DMS153 treated with DMSO at 0.1 percent for 48 hours (cell line): ENCODE results near the gene AGBL3.
A peak's percentile ranks its signal among the peaks of the same experiment; 100 is the strongest.

Experiments used
- DNase-seq: peaks from one replicate; lab custom pipeline; 2025; ENCODE audit not compliant: unreplicated experiment; lab: John Stamatoyannopoulos, UW

Gene AGBL3

DNA sequence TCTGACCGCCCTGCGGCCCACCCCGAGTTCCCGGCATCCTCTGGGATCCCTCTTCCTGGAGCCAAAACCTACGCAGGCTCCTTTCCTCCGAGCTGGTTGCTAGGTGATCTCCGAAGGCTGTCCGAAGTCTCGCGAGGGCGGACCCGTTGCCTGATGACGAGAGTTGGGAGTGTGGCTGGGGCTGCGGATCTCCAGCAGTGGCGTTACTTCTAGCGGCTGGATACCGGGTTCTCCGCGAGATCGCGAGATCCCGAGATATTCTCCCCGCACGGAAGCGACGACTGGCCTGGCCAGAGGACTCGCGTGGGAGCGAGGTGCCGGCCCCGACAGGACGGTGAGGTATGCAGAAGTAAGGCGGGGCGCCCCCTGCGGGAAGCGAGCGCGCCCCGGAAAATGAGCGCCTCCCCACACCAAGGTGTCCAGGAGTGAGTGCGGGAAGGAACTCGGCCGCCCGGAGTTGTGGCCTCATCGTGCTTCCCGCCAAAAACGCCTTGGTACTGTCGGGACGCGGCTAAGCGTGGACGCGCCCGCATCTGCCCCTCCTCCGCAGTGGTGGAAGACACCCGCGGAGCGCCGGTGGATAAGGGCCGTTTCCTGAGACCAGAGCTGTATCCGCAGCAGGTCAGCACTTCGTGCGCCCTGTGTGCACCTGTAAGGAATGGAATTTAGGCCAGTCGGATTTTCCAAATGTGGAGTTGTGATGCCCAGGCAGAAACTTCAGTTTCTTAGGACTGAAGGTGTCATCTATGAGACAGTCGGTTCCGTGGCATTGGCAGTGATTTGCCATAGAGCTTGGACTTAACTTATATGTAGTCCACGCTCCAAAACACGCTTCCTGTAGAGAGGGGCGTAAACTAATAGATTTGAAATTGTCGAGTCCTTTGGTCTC lies at the start of gene AGBL3:
TSS of gene AGBL3 (plus strand) at position 146 of the 889 bp plus-strand sequence. CDS start 1,426 bp downstream, outside the sequence.
- DNase-seq, result peak; percentile 87

DNA sequence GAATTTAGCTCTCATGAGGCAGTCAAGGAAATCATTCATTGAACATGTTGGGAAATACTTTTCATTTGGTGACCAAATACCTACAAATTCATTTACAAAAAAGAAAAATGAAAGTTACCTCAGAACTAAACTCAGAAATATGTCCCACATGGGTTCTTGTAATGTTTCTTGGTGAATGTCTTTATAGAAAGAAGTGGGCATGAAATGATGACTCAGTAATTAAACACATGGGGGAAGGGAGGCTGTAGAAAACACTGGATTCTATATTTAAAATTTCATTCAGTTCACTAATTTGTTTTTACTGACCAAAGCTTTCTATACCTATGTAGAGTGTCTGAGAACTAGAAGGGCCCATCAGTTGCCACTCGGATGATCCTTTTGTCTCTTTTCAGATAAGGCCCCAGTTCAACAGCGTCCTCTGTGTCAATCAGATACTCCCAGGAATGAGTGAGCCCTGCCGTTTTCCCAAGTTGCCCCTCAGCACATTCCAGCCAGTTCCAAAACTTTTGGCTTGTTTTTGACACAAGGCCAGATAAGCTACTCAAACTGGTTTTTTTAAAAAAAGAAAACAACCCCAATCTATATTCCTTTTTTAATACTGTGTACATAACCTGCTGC lies 49.3 kb upstream of the AGBL3 start:
- DNase-seq, result no peak

DNA sequence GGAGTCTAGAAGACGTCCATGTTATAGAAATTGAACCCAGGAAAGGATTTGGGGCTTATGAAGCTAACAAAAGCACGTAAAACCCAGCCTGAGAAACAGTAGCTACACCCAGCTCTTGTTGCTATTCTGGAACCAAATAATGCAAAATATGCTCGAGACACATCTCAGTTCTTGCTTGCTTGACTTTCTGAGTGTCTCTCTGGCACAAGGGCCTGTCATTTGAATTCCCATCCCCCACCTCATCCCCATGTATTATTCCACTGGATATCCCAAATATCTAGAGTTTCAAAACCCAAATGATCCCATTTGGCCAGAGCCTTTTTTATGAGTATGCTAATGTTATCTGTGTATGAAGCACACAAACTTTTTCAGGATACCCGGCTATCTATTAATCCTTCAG lies 48.2 kb upstream of the AGBL3 start:
- no peak for DNase-seq

DNA sequence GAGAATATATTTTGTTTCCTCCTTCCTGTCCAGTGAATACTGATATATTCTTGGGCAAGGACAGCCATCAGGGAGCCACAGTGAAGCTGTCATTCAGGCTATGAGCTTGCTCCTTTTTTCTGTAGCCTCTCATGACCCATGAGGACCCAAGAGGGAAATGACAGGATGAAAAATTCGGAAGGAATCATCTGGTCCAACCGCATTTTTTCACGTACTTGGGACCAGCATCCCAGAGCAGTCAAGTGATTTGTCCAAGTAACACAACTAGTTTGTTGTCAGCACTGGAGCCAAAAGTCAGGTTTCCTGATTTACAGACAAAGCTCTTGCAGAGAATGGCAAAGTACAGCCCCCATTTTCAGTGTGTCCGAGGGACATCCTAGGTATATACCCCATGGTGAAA lies 47.2 kb upstream of the AGBL3 start:
- no peak for DNase-seq

DNA sequence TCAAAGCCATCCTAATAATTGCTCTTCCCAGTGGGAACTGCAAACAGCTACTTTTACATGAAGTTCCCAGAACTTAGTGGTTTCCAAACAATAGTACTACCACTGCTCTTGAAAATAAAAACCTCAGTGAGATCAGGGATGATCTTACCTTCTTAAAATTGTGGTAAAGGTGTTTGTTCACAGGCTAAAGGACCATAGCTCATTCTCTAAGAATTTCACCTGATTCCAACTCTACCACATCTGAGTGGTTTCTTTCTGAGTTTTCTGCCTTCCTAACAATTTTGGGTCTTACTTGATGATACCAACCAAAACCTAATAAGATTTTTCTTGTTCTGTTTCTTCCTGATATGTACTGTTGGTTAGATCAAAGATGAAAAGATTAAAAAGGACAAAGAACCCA lies 45.6 kb upstream of the AGBL3 start:
- no peak for DNase-seq

DNA sequence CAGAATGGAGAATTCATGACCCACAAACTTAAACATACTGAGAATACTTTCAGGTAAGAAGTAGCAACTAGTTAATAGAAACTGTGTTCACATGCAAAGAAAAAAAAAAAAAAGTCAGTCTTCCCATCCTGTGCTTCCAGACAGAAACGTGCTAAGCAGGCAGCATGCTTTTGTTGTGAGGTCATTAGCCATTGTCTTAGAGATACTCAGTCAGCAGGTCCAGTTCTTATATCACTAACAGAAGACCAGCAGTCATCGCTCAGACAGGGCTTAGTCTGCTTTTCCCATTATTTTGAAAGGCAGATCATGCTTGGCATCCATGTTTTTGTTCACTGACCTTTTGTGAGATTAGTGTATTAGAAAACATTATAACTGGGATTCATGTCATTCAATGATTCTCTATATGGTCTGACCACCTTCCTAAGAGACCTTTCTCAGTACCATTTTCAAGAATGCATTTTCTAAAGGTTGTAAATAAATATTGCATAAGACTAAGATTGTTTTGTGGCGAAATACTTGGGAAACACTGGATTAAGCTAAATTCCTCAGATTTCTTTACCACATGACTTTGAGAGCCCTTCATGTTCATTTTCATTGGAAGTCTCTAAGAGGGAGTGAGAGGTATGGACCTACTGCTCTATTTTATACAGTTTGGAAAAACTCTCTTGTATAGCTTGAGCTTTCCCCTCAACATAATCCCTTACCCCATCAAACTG lies 45.0 kb upstream of the AGBL3 start:
- DNase-seq, result no peak

DNA sequence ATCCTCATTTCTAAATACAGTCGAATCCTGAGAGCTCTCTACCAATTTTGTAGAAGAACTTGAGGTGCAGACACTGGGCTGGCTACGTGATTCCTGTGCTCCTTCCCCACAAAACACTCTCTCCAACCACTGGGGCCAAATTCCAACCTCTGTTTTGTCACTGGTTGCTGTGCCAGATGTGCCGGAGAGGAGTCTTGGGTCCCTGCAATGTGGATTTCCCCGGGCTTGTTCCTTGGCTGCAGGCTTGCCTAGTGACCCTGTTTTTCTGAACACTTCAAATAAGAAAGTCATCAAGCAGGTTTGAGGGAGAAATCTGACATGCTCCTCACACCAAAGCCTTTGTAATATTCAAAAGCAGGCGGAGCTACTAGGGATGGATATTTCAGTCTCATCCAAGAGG lies 44.4 kb upstream of the AGBL3 start:
- DNase-seq, result no peak

DNA sequence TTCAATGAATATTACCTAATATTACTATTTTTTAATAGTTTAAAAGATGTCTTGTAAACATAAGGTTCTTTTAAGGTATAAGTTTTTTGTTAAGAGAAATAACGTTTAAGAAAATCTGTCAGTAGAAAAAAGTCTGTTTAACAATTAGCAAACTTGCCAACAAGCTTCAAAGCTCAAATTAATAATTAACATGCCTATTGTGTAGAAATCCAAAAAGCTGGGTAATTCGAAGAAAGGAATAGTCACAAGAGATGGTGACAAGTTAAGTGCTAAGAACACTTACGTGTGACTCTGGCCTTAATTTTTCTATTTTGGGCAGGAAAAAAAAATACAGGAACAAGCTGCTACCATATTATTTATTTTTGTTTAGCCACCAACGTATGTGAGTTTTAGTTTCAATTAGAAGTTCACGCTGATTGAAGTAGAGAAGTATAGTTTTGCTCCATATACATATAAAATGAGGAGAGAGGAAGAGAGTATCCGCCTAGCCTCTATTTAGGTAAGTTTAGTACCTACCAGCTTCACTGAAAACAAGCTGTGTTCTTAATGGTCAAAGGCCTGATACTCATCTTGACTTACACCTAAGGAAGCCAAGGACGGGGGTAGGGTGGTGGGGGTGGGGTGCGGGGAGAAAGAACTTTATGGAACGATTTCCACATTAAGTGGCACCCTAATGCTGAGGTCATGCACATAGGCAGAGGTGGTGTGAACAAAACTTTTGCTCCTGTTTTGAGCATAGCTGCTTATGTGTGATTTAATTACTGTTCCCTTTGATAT lies 43.4 kb upstream of the AGBL3 start:
- DNase-seq, result no peak

DNA sequence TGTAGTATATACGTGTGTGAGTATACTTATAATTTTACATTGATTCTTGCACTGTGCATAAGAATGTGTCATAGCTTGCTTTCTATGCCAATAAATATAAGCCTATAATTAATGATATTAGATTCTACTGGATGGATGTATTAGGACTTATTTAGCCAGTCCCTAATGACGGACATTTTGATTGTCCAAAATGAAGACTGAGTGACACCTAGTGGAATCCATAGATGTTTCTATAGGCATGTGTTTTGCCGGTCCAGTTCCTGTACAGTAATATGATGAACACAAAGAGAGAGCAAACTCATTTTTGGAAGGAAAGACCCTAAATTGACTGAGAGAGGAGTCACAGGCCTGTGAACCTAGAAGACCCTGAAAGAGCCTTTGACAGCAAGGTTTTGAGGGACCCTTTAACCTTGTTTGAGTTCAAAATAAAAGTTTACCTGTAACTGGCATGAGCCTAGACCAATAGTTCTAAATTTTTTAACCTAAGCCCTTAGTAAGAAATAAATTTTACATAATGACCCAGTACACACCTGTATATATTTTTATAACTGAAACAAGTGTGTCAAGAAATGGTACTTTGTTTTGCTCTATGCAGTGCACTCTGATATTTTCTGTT lies 42.4 kb upstream of the AGBL3 start:
- DNase-seq, result peak; percentile 25

DNA sequence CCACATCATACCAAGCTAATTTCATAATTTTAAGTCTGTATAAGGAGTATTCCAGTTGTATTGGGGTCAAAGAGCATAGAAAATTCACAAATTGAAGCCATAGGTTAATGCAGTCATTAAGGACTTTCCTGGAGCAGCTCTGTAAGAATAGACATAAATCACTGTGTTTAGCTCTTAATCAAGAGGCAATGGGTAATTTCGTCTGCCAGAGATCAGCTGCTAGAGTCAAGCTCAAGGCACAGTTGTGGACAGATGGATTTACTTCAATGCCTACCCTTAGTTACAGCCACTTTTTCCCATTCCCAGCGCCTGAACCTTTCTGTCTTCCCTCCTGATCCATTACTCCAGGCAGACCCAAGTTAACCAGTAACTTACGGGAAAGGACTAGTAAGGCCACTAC lies 40.6 kb upstream of the AGBL3 start:
- DNase-seq, result no peak

DNA sequence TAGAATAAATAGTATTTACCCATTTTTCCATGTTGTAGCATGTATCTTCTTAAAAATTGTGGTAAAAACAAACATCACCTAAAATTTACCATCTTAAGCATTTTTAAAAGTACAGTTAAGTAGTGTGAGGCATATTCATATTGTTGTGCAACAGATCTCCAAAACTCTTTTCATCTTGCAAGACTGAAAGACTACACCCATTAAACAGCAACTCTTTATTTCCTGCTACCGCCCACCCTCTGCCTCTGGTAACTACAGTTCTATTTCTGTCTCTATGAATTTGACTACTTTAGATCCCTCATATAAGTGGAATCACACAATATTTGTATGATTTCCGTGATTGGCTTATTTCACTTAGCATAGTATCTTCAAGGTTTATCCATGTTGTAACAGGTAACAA lies 40.0 kb upstream of the AGBL3 start:
- DNase-seq, result no peak

DNA sequence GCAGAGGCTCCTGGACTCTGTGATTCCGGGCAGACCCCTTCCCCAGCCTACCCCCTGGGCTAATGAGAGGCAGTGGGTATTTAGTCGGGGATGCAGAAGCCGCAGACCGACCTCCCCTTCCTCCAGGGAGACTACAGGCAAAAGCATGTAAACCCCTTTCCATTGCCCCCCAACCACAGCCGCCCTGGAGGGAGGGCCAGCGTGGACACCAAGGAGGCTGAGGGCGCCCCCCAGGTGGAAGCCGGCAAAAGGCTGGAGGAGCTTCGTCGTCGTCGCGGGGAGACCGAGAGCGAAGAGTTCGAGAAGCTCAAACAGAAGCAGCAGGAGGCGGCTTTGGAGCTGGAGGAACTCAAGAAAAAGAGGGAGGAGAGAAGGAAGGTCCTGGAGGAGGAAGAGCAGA lies 39.0 kb upstream of the AGBL3 start:
- DNase-seq, result no peak

DNA sequence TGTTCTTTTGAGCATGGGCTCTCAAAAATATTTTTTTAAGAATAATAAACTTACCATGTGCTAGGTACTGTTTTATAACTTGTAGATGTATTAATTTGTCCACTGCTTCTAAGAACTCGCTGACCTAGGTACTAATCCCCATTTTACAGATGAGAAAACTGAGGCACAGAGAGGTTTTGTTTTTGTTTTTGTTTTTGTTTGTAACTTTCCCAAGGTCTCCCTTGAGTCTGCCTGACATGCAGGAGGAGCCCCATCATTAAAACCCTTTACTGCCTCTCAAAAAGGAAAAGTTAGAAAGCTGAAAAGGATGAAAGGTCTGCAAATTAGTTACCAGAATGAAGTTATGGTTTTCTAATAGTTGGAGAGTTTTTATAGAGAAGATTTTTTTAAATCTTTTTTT lies 38.5 kb upstream of the AGBL3 start:
- DNase-seq, result no peak

DNA sequence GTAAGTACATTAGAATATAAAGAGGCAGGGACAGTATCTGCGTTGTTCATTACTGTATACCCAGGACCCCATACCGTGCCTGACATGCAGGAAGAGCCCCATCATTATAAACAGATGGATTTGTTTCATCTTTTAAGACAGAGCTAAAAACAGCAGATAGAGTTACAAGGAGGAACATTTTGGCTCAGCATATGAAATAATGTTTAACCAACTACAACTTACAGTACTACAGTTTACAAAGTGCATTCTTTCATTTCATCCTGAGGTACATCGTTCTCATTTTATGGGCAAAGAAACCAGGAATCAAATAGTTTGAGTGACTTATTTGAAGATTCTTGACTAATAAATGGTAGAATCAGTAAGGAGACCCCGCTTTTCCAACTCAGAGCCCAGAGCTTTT lies 38.1 kb upstream of the AGBL3 start:
- DNase-seq, result no peak

DNA sequence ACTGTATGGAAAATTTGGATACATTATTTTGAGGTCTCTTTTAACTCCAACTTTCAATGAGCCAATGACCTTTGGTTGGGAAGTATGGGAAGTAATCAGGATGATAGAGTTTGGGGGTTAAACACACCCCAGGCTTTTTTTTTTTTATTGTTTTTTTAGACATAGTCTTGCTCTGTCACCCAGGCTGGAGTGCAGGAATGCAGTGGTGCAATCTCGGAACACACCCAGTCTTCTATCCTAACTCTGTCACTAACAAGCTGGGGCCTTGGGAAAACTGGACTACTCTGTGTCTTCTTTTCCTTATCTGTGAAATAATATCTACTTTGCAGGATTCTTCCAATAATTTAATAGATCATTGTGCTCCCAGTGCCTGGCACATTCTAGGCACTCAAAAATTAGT lies 37.6 kb upstream of the AGBL3 start:
- no peak for DNase-seq

DNA sequence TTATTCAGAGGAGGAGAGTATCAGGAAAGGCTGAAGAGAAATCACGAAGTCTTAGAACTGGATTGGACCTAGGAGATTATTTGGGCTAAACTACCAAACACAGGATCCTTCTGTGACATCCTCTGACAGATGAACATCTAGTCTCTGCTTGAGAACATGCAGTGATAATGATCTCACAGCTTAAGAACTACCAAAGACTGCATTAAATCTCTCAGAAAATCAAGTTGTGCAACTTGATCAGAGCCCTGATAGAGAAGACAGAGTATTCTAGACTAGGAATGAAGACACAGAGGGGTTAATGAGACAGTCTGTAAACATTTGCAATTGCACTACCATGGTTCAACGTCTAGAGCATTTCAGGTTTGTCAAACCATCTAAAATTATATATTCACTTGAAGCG lies 37.1 kb upstream of the AGBL3 start:
- no peak for DNase-seq

DNA sequence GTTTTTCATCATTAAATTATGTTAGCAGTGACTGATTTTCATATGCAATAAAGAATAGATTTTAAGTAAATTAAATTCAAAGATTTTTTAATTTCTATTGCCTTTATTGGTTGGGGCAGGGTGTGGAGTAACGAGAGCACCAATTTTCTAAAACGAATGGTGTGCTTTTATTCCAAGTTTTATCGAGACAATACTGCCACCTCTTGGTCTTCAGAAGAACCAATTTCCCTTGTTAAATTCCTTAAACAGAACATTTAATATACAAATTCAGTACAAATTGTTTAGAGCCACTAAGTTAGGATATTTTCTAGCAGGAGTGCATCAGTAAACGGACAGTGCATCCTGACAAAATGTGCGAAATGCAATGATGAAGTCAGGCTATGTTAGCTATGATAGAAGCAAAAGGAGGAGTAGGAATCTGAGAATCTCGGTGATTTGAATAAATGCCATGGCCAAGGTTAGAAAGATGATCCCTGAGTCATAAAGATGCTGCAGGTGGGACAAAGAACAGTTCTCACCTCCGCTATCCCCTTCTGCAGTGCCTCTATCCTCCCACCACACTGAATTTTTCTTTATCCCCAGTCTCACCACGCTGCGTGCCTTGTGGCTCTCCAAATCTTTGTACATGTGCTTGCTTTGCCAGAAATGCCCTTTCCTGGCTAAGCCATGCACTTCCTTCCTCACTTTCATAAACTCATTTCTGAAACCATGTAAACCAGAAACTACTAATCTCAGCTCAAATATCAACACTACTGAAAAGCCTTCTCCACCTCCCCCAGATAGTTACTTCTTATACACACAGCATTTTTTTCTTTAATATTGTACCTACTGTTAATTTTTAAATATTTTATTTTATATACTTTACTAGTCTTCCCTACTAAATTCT lies 31.9 kb upstream of the AGBL3 start:
- DNase-seq, result peak; percentile 13

DNA sequence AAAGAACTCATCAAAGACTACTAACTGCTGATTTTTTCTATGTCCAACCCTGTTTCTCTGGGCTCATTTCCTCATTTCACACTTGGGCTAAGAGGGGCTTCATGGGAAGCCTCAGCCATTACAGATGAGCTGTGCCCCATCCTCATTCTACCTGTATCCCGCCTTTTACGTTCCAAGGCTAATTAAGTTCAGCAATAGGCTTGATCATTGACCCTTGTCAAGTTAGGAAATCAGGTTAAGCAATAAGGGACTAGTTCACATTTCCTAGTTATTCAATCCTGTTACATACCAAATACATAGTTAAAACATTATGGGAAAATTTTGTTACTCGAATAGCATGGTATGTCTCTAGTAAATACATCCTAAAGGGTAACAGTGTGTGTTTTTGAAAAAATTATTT lies 29.3 kb upstream of the AGBL3 start:
- DNase-seq, result no peak

DNA sequence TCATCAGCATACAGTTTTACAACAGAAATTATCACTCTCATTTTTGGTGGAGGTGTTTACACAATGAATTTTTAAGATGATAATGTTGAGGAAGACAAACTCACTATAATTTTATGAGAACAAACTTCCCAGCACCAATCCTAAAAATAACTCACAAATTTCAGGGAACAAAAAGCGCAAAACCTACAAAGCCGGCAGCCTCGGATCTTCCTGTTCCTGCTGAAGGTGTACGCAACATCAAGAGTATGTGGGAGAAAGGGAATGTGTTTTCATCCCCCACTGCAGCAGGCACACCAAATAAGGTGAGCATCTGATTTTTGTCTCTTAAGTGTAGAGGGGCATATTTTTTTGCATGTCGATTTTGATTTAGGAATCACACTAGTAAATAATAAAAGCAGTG lies 26.5 kb upstream of the AGBL3 start:
- no peak for DNase-seq

DNA sequence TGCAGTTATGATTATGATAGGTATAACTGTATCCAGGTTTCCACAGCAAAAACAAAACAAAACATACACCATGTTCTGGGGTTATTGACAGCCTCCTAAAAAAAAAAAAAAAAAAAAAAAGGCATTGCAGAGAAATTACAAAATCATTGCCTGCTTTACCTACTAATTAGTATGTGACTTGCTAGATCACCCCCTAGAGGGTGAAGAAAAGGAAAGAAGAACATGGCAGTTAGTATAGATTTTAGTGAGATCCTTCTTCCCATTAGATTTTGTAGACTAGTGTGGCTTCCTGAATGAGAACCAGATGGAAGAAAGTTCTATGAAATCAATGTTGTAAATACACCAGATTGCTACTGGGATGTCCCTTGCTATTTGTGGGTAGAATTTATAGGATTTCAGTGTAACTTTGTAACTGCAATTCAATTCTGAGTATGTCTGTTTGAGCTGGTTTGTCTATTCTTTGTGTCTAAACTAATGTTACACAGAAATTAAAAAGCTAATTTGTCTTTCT lies 24.0 kb upstream of the AGBL3 start:
- DNase-seq, result no peak
